Natural killer cell (primary cell): ENCODE results near the gene MCF2L. TPM values are rescaled to one million over a fixed set of nuclear protein-coding genes. Genes with fewer than 3 reads are reported as not detected.

Experiments
- ATAC-seq, 3 donors: fragments of 150-1000 bp in 2 of 3; fragments of 200-7000 bp in 1 of 3; cut with Tn5 transposase; 1 replicate in 1 of 3; 2 replicates in 2 of 3; pipeline ENCODE4 v1.10.0; 2021; ENCODE audit warnings: mild to moderate bottlenecking in 2 of 3, moderate library complexity in 2 of 3
- DNase-seq, 2 donors: peaks; one replicate each; pipeline versions ENCODE4 v3.0.0 to v3.0.0-alpha.2; 2013 to 2021; ENCODE audit warnings: mixed read lengths in 1 of 2
- H3K27ac ChIP-seq: one replicate; pipeline ENCODE4 v1.5.1; 2013; ENCODE audit warnings: mild to moderate bottlenecking, low read length
- H3K27me3 ChIP-seq: one replicate; pipeline ENCODE4 v1.6.1; 2013; ENCODE audit warnings: low read length; ENCODE audit not compliant: control insufficient read depth, insufficient read depth
- H3K36me3 ChIP-seq: one replicate; pipeline ENCODE4 v1.6.1; 2013; ENCODE audit warnings: low read length; ENCODE audit not compliant: control insufficient read depth, insufficient read depth
- H3K4me1 ChIP-seq: one replicate; pipeline ENCODE4 v1.6.1; 2013; ENCODE audit warnings: low read length; ENCODE audit not compliant: control insufficient read depth, insufficient read depth
- H3K4me3 ChIP-seq: one replicate; pipeline ENCODE4 v1.5.1; 2013; ENCODE audit warnings: low read length
- H3K9me3 ChIP-seq: one replicate; pipeline ENCODE4 v1.6.1; 2013; ENCODE audit warnings: low read length; ENCODE audit not compliant: control insufficient read depth, insufficient read depth
- H3K27ac Mint-ChIP-seq, 2 donors: one replicate each; pipeline ENCODE4 v1.8.0; 2022; ENCODE audit warnings: mild to moderate bottlenecking in 2 of 2, mixed read lengths in 2 of 2, moderate library complexity in 1 of 2
- H3K27me3 Mint-ChIP-seq, 2 donors: one replicate each; pipeline ENCODE4 v1.8.0; 2022; ENCODE audit warnings: low read depth in 2 of 2, mixed read lengths in 2 of 2
- H3K36me3 Mint-ChIP-seq: one replicate; pipeline ENCODE4 v1.8.0; 2022; ENCODE audit warnings: mixed read lengths
- H3K4me1 Mint-ChIP-seq, 2 donors: one replicate each; pipeline ENCODE4 v1.8.0; 2022; ENCODE audit warnings: mixed read lengths in 2 of 2
- H3K4me3 Mint-ChIP-seq: one replicate; pipeline ENCODE4 v1.8.0; 2022; ENCODE audit warnings: mild to moderate bottlenecking, moderate library complexity, mixed read lengths
- H3K9me3 Mint-ChIP-seq, 2 donors: one replicate each; pipeline ENCODE4 v1.8.0; 2022; ENCODE audit warnings: mixed read lengths in 2 of 2
- CTCF ChIP-seq: fragments of 200-600 bp; IDR thresholded peaks from one replicate; pipeline ENCODE4 v1.8.0; 2022; ENCODE audit warnings: antibody characterized with exemption
- WGBS: methylation state at CpG from one replicate; pipeline ENCODE4 v1.1.7; 2013; ENCODE audit warnings: missing lambda C conversion rate; ENCODE audit not compliant: insufficient coverage; 5-methylcytosine and 5-hydroxymethylcytosine counted together
- intact Hi-C: fragments of 100-400 bp; cut with micrococcal nuclease; formaldehyde crosslinking; loops from one replicate; pipeline ENCODE4 v1.14.2; 2022
- total RNA-seq, 4 donors: library from RNA; stranded (reverse); fragments of 120-200 nt in 1 of 4; gene quantifications; one replicate each; pipeline versions ENCODE4 v1.2.3 to v1.2.4, GENCODE V29; 2013 to 2022

Gene MCF2L
- total RNA-seq, 3 donors from 2014 or later (not counting 1 experiment from before 2014, with no cell fraction given): 1.7 to 3.0 (median 3.0) TPM

GRCh38 chr13:113062691-113063090 lies 93.7 kb downstream of the MCF2L start:
- Histone ChIP-seq H3K4me3 (no peak overlapping the region), H3K4me1 (no peaks in the 10 kb centered on the region), H3K27ac (no peak overlapping the region), H3K27me3 (no peaks in the 10 kb centered on the region), H3K36me3 (no peaks in the 10 kb centered on the region), H3K9me3 (peaks cover 11% of the 10 kb centered on the region)
- no peaks in the 10 kb centered on the region for H3K36me3 Mint-ChIP-seq
- no peak for TF ChIP-seq CTCF
- DNase-seq (no peak), ATAC-seq (no peak)
- H3K27me3 Mint-ChIP-seq: no peaks in the 10 kb centered on the region
- H3K27ac Mint-ChIP-seq: no peak overlapping the region
- H3K4me3 Mint-ChIP-seq: no peak overlapping the region
- no peaks in the 10 kb centered on the region for H3K9me3 Mint-ChIP-seq
- H3K4me1 Mint-ChIP-seq: no peaks in the 10 kb centered on the region
- intact Hi-C loops: no loop called here
- 94% methylated on average over 14 of the region's 14 CpGs for WGBS

DNA sequence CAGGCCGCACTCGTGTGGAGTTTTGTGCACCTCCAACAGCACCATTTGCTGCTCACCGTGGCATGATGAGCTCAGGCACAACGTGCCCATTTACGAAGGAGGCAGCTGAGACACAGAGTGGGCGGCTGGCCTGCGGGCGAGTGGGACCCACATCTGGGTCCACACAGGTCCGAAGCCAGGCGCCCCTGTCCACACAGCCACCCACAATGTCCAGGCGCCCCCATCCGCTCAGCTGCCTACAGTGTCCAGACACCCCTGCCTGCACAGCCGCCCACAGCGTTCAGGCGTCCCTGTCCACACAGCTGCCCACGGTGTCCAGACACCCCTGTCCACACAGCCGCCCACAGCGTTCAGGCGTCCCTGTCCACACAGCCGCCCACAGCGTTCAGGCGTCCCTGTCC lies 94.1 kb downstream of the MCF2L start:
- H3K9me3 Mint-ChIP-seq: no peaks in the 10 kb centered on the region
- 93% methylated on average over 22 of the region's 22 CpGs for WGBS
- H3K27ac Mint-ChIP-seq: no peak overlapping the region

DNA sequence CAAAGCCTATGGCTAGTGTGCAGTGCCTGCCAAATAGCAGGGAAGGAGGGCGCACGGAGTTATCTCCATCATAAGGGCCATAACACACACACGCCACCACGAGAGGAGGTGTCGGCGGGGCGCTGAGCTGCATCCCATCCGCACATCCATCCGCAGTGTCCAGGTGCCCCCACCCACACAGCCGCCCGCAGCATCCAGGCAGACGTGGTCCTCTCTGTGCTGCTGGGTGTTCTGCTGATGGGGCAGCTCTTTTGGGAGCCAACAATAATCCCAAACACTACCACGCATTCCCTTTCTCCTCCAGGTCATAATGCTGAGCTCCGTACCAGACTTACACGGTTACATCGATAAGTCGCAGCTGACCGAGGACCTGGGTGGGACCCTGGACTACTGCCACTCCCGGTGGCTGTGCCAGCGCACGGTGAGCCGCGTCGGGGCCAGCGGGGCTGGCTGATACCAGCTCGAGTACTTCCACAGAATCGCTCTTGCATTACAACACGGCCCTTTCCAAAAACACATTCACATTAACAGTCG lies 95.1 kb downstream of the MCF2L start:
- no peaks in the 10 kb centered on the region for H3K36me3 Mint-ChIP-seq
- no peak for ATAC-seq
- H3K27me3 ChIP-seq: no peaks in the 10 kb centered on the region
- H3K36me3 ChIP-seq: no peaks in the 10 kb centered on the region
- H3K4me3 Mint-ChIP-seq: no peak overlapping the region
- TF ChIP-seq CTCF: no peak
- WGBS: 94% methylated on average over 27 of the region's 29 CpGs
- H3K4me1 ChIP-seq: no peaks in the 10 kb centered on the region
- H3K27ac Mint-ChIP-seq: no peak overlapping the region
- no peak overlapping the region for H3K27ac ChIP-seq
- DNase-seq: no peak
- no peaks in the 10 kb centered on the region for H3K9me3 ChIP-seq
- H3K9me3 Mint-ChIP-seq: no peaks in the 10 kb centered on the region
- H3K27me3 Mint-ChIP-seq: no peaks in the 10 kb centered on the region
- no peaks in the 10 kb centered on the region for H3K4me1 Mint-ChIP-seq
- no peak overlapping the region for H3K4me3 ChIP-seq
- intact Hi-C loops: no loop called here

More for the DNA sequence above, 94.1 kb downstream of the MCF2L start:
- Histone ChIP-seq H3K36me3 (no peaks in the 10 kb centered on the region), H3K27me3 (no peaks in the 10 kb centered on the region), H3K4me3 (no peak overlapping the region), H3K9me3 (peaks cover 7% of the 10 kb centered on the region), H3K4me1 (no peaks in the 10 kb centered on the region), H3K27ac (no peak overlapping the region)
- no peak overlapping the region for H3K4me3 Mint-ChIP-seq
- TF ChIP-seq CTCF: no peak
- ATAC-seq (no peak), DNase-seq (no peak)
- H3K36me3 Mint-ChIP-seq: no peaks in the 10 kb centered on the region
- H3K27me3 Mint-ChIP-seq: no peaks in the 10 kb centered on the region
- intact Hi-C loops: no loop called here
- H3K4me1 Mint-ChIP-seq: no peaks in the 10 kb centered on the region
